Diencephalon (tissue), 1 donor: ENCODE results near the gene RAB1A. TPM values are rescaled to one million over a fixed set of nuclear protein-coding genes. Genes with fewer than 3 reads are reported as not detected.

Experiments used
- small RNA-seq: library from RNA; depleted of rRNA; stranded (forward); fragments of <200 nt; gene quantifications from one replicate; pipeline ENCODE3, GENCODE V24; 2014
- total RNA-seq: library from RNA; depleted of rRNA; stranded (reverse); fragments of >200 nt; gene quantifications from one replicate; pipeline ENCODE4 v1.2.3, GENCODE V29; 2014

Gene RAB1A
- total RNA-seq, result 128 TPM

DNA sequence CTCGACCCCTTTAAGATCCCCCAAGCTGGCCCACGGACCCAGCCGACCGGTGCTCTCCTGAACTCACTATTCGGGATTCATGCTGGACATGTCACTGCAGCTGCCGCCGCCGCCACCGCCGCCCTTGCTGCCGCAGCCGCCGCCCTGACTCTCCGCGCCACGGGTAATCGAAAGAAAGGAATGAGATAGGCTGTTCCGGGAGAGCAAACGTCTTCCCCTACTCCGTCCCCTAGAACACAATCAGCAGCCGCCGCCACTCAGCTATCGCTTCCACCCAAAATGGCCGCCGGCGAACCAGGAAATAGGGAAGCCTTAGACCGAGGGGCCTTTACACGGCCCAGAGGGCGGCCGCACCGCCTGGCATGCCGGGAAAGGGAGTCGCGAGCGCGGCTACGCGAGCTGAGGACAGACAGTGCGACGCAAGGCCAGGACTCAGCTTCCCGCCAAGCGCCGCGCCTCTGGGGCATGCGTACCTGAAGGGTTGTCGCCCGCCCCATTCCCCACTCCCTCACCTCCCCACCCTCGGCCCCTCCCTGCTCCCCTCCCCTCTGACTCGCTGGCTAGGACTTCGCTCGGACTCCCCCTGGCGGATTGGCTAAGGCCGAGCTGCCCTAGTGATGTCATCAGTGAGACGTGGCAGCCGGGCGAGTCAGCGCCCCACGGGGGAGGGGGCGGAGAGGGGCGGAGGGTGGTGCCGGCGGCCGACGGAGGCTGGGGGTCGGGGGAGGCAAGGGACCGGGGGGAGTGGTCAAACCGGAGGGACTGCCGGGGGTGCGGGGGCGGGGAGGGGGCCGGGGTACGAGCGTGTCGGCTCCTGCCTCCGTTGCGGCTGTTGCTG, at the start of gene RAB1A:
RAB1A (minus strand) TSS at position 281 of the 838 bp plus-strand sequence; CDS start at position 90, 191 bp downstream.

DNA sequence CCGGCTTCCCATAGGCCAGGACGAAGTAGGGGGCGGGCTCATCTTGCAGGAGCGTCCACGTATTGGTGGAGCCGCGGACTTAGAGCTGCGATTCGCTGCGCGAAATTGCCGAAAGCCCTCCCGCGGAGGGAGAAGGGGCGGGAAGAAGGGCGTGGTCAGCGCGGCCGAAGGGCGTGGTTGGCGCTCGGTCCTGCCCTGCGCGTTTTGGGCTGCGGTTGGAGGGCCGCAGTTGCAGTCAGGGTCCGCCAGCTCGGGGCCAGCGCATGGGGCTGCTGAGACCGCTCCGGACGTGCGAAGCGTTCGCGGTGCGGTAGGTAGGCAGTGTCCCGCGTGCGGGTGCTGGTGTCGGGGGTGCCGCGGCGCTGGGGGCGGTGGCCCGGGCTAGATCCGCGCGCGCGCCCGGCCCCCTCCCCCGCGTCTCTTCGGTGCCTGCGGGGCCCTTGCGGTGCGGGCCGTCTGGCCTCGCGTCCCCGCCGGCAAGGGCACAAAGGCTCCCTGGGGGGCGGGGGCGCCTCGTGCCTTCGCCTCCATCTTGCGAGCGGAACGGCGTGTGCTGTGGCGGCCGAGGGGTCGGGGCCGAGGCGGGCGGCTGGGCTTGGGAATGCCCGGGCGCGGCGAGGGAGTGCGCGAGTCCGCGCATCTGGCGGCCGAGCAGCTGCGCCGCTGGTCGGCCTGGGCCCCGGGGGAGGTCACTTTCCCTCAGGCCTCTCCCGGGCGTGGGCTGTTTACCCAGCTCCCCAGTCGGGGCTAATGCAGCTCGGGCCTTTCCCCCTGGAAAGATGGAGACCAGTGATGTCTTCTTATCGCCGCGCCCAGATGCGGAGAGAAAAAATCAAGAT, 73.5 kb downstream of the RAB1A start, which contains the start of gene CEP68:
CEP68 (plus strand) TSS at position 202 of the 839 bp plus-strand sequence. CDS start 13,029 bp downstream, outside the sequence.

Small RNA genes within 50 kb of the gene (small RNA-seq; reads per million reads assigned to genes)
- gene RF00090, result not detected

Other genes starting within 250 kb of the RAB1A start
- gene SLC1A4, start 140.7 kb downstream of the RAB1A start, total RNA-seq, result 89.5 TPM
- 39.9 TPM for gene CEP68, start 73.7 kb downstream of the RAB1A start, total RNA-seq
- gene ACTR2, start 97.7 kb upstream of the RAB1A start, total RNA-seq, result 162 TPM